Erythroblast (primary cell): Measurements from ENCODE around the gene IGFBP1.
A peak's percentile ranks its signal among the peaks of the same experiment; 100 is the strongest.
"Not testable (repeated sequence)": the region's sequence is repeated elsewhere in the genome, so short reads cannot be mapped to it uniquely, and the experiment has no call there.

ENCODE experiments used
- DNase-seq, 2 experiments: peaks; one replicate each; lab custom pipeline; 2025; lab: John Stamatoyannopoulos, UW
- GATA1 ChIP-seq: IDR thresholded peaks from 2 replicates; pipeline ENCODE4 v1.6.1; 2011; ENCODE audit warnings: low read depth, mild to moderate bottlenecking, control low read depth, low read length, moderate library complexity
- POLR2A ChIP-seq: IDR thresholded peaks from 2 replicates; pipeline ENCODE4 v1.6.1; 2011; ENCODE audit warnings: mild to moderate bottlenecking, low read length

The IGFBP1 gene

GRCh38 chr7:45921699-45922519 is 33.6 kb downstream of the IGFBP1 start:
- TF ChIP-seq GATA1 (no peak), POLR2A (no peak)
- DNase-seq, result peak; percentile 16 to 20

GRCh38 chr7:45922810-45923209 is 34.5 kb downstream of the IGFBP1 start:
- TF ChIP-seq GATA1 (no peak), POLR2A (no peak)
- no peak for DNase-seq

GRCh38 chr7:45923290-45923689 is 35.0 kb downstream of the IGFBP1 start:
- peak; percentile 45 to 69 for DNase-seq
- TF ChIP-seq GATA1 (no peak), POLR2A (no peak)

- TF ChIP-seq GATA1 (no peak), POLR2A (no peak)
- DNase-seq, result no peak
Observed at GRCh38 chr7:45923818-45924217, 35.5 kb downstream of the IGFBP1 start.

GRCh38 chr7:45924283-45924682 is 36.0 kb downstream of the IGFBP1 start:
- no peak for DNase-seq

GRCh38 chr7:45927721-45928120 is 39.4 kb downstream of the IGFBP1 start:
- TF ChIP-seq POLR2A, result no peak
- TF ChIP-seq GATA1, result no peak
- no peak for DNase-seq

More at GRCh38 chr7:45924283-45924682, 36.0 kb downstream of the IGFBP1 start:
- TF ChIP-seq GATA1 (no peak), POLR2A (no peak)

- TF ChIP-seq POLR2A, result no peak
- no peak for TF ChIP-seq GATA1
- DNase-seq, result no peak
Observed at GRCh38 chr7:45930967-45931366, 42.7 kb downstream of the IGFBP1 start.

- DNase-seq, result no peak
- TF ChIP-seq POLR2A, result no peak
- no peak for TF ChIP-seq GATA1
Observed at GRCh38 chr7:45937301-45937700, 49.0 kb downstream of the IGFBP1 start.

GRCh38 chr7:45937862-45938261 is 49.6 kb downstream of the IGFBP1 start:
- DNase-seq, result no peak
- TF ChIP-seq GATA1 (no peak), POLR2A (no peak)

GRCh38 chr7:45938626-45939302 is 50.5 kb downstream of the IGFBP1 start:
- no peak for TF ChIP-seq GATA1
- no peak for DNase-seq

- TF ChIP-seq GATA1 (no peak), POLR2A (no peak)
- DNase-seq, result no peak
Observed at GRCh38 chr7:45939574-45939973, 51.3 kb downstream of the IGFBP1 start.

GRCh38 chr7:45940237-45940781 is 52.0 kb downstream of the IGFBP1 start:
- not testable (repeated sequence) for DNase-seq

- no peak for DNase-seq
- TF ChIP-seq GATA1, result no peak
- TF ChIP-seq POLR2A, result no peak
Observed at GRCh38 chr7:45940939-45941338, 52.7 kb downstream of the IGFBP1 start.
